AG04450 (cell line): Measurements from ENCODE around the gene NCOR2. TPM values are rescaled to one million over a fixed set of nuclear protein-coding genes. Genes with fewer than 3 reads are reported as not detected.
A peak's percentile ranks its signal among the peaks of the same experiment; 100 is the strongest.

ENCODE experiments used
- CTCF ChIA-PET: fragments of 300-600, 350-600 bp; formaldehyde crosslinking; extraction: SDS; loops from one replicate; lab custom pipeline; 2022; ENCODE audit warnings: antibody characterized with exemption, inconsistent platforms; lab: Charles Lee
- POLR2A ChIA-PET: fragments of 350-600 bp; formaldehyde crosslinking; extraction: SDS; loops from one replicate; lab custom pipeline; 2021; ENCODE audit warnings: antibody characterized with exemption, inconsistent platforms; lab: Yijun Ruan, JAX
- DNase-seq: peaks from one replicate; pipeline ENCODE4 v3.0.0-alpha.2; 2011; ENCODE audit warnings: low read depth, low spot score
- H3K27ac ChIP-seq: one replicate; pipeline ENCODE4 v1.5.1; 2012; ENCODE audit warnings: low read depth, low read length, control low read depth
- H3K27me3 ChIP-seq: one replicate; pipeline ENCODE4 v1.6.0; 2012; ENCODE audit warnings: low read length; ENCODE audit not compliant: control insufficient read depth, insufficient read depth
- H3K4me3 ChIP-seq: 2 replicates; pipeline ENCODE4 v1.5.1; 2011; ENCODE audit warnings: mild to moderate bottlenecking, low read depth, low read length, control low read depth
- H3K9me3 ChIP-seq: 2 replicates; pipeline ENCODE4 v1.5.1; 2012; ENCODE audit warnings: low read length; ENCODE audit not compliant: control insufficient read depth, insufficient read depth
- CTCF ChIP-seq: IDR thresholded peaks from 2 replicates; pipeline ENCODE4 v1.5.1; 2011; ENCODE audit warnings: low read depth, low read length, control low read depth, inconsistent platforms
- polyA plus RNA-seq: library from polyadenylated mRNA; depleted of rRNA; stranded (reverse); fragments of >200 nt; gene quantifications from 2 replicates; pipeline ENCODE4 v1.2.3, GENCODE V29; 2011

Gene NCOR2
- polyA plus RNA-seq, 1 experiment: 3.3 TPM

DNA sequence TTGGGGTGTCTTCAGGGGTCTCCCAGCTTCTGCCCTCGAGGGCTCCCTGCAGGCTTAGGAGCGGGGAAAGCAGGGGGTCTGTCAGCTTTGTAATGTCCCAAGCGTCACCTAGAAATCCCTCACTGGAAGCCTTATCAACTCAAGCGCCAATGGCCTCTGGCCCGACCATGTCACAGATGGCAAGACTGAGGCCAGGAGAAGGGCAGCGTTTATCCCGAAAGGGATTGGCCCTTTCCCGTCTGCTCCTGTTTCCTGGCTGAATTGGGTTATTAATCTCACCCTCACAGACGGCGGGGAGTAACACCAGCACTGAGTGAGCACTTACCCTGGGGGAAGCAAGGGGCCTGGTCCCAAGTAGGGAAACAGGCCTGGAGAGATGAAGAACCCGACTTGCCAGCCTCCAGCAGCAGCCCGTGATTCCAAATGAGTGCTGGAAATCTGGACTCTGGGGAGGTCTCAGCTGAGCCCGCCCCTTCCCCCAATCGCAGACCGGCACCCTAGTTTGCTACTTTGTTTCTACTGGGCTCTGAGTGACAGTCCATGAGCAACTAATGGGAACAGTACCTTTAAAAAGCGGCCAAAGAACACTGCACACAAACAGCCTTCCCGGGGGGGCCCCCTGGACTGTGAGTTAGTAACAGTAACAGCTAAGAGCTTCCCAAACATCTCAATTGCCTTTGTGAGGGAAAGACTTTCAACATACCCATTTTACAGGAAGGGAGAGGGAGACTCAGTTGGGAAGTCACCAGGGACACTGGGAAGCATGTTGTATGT is 2.1 kb upstream of the NCOR2 start:
- H3K4me3 ChIP-seq: no peak overlapping the region
- ChIA-PET POLR2A (interaction anchor here (0.7 kb wide), 1 partner anchor 19 kb away, joined by 5 read pairs; no protein-coding TSS in a partner anchor), CTCF (interaction anchor here (0.8 to 1.8 kb wide), 4 partner anchors 161 to 198 kb away, joined by 3 to 7 read pairs (median 5); no protein-coding TSS in a partner anchor)
- no peak for TF ChIP-seq CTCF
- H3K27me3 ChIP-seq: no peaks in the 10 kb centered on the region
- H3K9me3 ChIP-seq: no peaks in the 10 kb centered on the region; the same call in 1 of the 2 replicates
- peak overlapping the region; percentile 75 for H3K27ac ChIP-seq
- DNase-seq: no peak

GRCh38 chr12:124568431-124569374 is 1.3 kb upstream of the NCOR2 start:
- no peaks in the 10 kb centered on the region; the same call in 1 of the 2 replicates for H3K9me3 ChIP-seq
- peak overlapping the region; percentile 75 for H3K27ac ChIP-seq
- no peak overlapping the region for H3K4me3 ChIP-seq
- peak; percentile 86 for DNase-seq
- H3K27me3 ChIP-seq: no peaks in the 10 kb centered on the region
- TF ChIP-seq CTCF: peak; percentile 59
- ChIA-PET POLR2A (interaction anchor here (0.7 kb wide), 1 partner anchor 18 kb away, joined by 5 read pairs; no protein-coding TSS in a partner anchor), CTCF (interaction anchor here (0.7 to 1.8 kb wide), 8 partner anchors 17 to 199 kb away, joined by 3 to 7 read pairs (median 5); no protein-coding TSS in a partner anchor)

- CTCF ChIA-PET: interaction anchor here (0.7 to 1.1 kb wide), 4 partner anchors 17 to 361 kb away, joined by 3 to 4 read pairs (median 3); no protein-coding TSS in a partner anchor
- peak overlapping the region; percentile 41 for H3K4me3 ChIP-seq
- peak; percentile 14; the same call in 1 of the 2 replicates for TF ChIP-seq CTCF
- DNase-seq: peak; percentile 92
- H3K27ac ChIP-seq: peak overlapping the region; percentile 70
- H3K27me3 ChIP-seq: no peaks in the 10 kb centered on the region
- POLR2A ChIA-PET: interaction anchor here (0.6 to 2.0 kb wide), 6 partner anchors 49 to 198 kb away, joined by 3 to 9 read pairs (median 5); no protein-coding TSS in a partner anchor
- H3K9me3 ChIP-seq: no peaks in the 10 kb centered on the region; the same call in 1 of the 2 replicates
Observed at GRCh38 chr12:124567673-124568373, 411 bp upstream of the NCOR2 start.

- peak overlapping the region; percentile 70 for H3K27ac ChIP-seq
- DNase-seq: peak; percentile 33
- CTCF ChIA-PET: interaction anchor here (0.6 kb wide), 3 partner anchors 26 to 805 kb away, joined by 3 to 5 read pairs (median 4); no protein-coding TSS in a partner anchor
- H3K4me3 ChIP-seq: peak overlapping the region; percentile 88
- no peaks in the 10 kb centered on the region; the same call in 1 of the 2 replicates for H3K9me3 ChIP-seq
- TF ChIP-seq CTCF: no peak
- POLR2A ChIA-PET: interaction anchor here (0.7 to 2.0 kb wide), 7 partner anchors 15 to 181 kb away, joined by 3 to 9 read pairs (median 4); no protein-coding TSS in a partner anchor
- H3K27me3 ChIP-seq: no peaks in the 10 kb centered on the region
Observed at GRCh38 chr12:124566161-124566996, 1.0 kb downstream of the NCOR2 start.
